PC-3 (cell line): ENCODE data around the gene OLFML2B. TPM values are rescaled to one million over a fixed set of nuclear protein-coding genes. Genes with fewer than 3 reads are reported as not detected.

Experiments
- ATAC-seq: fragments of 200-7000 bp; cut with Tn5 transposase; 2 replicates; pipeline ENCODE4 v1.9.1; 2020; ENCODE audit warnings: mild to moderate bottlenecking, moderate library complexity
- BruUV-seq: library from RNA; stranded (reverse); fragments of 400-500 nt; replicated peaks from 2 replicates; lab custom pipeline; 2021; lab: Mats Ljungman, UMichigan
- CTCF ChIA-PET: fragments of 300-600 bp; sonication (Branson Sonifier 250); formaldehyde crosslinking; loops from one replicate; lab custom pipeline; 2022; ENCODE audit warnings: antibody characterized with exemption; lab: Charles Lee
- POLR2A ChIA-PET: fragments of 300-600 bp; sonication (Branson Sonifier 250); formaldehyde crosslinking; loops from one replicate; lab custom pipeline; 2022; ENCODE audit warnings: antibody characterized with exemption; ENCODE audit not compliant: unreplicated experiment; lab: Charles Lee
- DNase-seq: peaks from one replicate; pipeline ENCODE4 v3.0.0-alpha.2; 2015
- H2AFZ ChIP-seq: fragments of 300-600 bp; sonication (generic); 2 replicates; pipeline ENCODE4 v1.6.0; 2016; ENCODE audit warnings: antibody characterized with exemption, low read length
- H3F3A ChIP-seq: fragments of 300-600 bp; sonication (generic); one replicate; pipeline ENCODE4 v1.6.0; 2017; ENCODE audit warnings: antibody characterized with exemption, low read length, control low read depth, mild to moderate bottlenecking; ENCODE audit not compliant: unreplicated experiment
- H3K27ac ChIP-seq: fragments of 300-600 bp; sonication (generic); 2 replicates; pipeline ENCODE4 v1.5.1; 2016; ENCODE audit warnings: mild to moderate bottlenecking, low read length
- H3K27me3 ChIP-seq: fragments of 300-600 bp; sonication (generic); 2 replicates; pipeline ENCODE4 v1.6.1; 2016; ENCODE audit warnings: low read length, mixed read lengths
- H3K36me3 ChIP-seq: fragments of 300-600 bp; sonication (generic); 2 replicates; pipeline ENCODE4 v1.6.1; 2016; ENCODE audit warnings: low read depth, mixed run types, low read length, mixed read lengths
- H3K4me1 ChIP-seq: fragments of 300-600 bp; sonication (generic); 2 replicates; pipeline ENCODE4 v1.5.1; 2016; ENCODE audit warnings: low read length; ENCODE audit not compliant: insufficient read depth
- H3K4me2 ChIP-seq: fragments of 300-600 bp; sonication (generic); 2 replicates; pipeline ENCODE4 v1.6.0; 2016; ENCODE audit warnings: low read length
- H3K4me3 ChIP-seq: fragments of 300-600 bp; sonication (generic); 2 replicates; pipeline ENCODE4 v1.5.1; 2016; ENCODE audit warnings: mild to moderate bottlenecking, low read length, mixed read lengths
- H3K79me2 ChIP-seq: fragments of 300-600 bp; sonication (generic); 2 replicates; pipeline ENCODE4 v1.6.1; 2017; ENCODE audit warnings: low read length, mixed read lengths
- H3K9ac ChIP-seq: fragments of 300-600 bp; sonication (generic); 2 replicates; pipeline ENCODE4 v1.6.0; 2016; ENCODE audit warnings: mild to moderate bottlenecking, low read length
- H3K9me2 ChIP-seq: fragments of 300-600 bp; sonication (generic); replicated peaks from 2 replicates; pipeline ENCODE4 v1.6.1; 2016; ENCODE audit warnings: mixed run types, low read length, mixed read lengths
- H3K9me3 ChIP-seq: fragments of 300-600 bp; sonication (generic); 2 replicates; pipeline ENCODE4 v1.6.1; 2016; ENCODE audit warnings: low read length, mixed read lengths
- H4K20me1 ChIP-seq: fragments of 300-600 bp; sonication (generic); 2 replicates; pipeline ENCODE4 v1.6.1; 2016; ENCODE audit warnings: low read length, mixed read lengths
- CTCF ChIP-seq: fragments of 300-600 bp; sonication (generic); conservative IDR thresholded peaks from 2 replicates; pipeline ENCODE4 v1.5.1; 2017; ENCODE audit warnings: antibody characterized with exemption, low read depth, mild to moderate bottlenecking, low read length
- EZH2 ChIP-seq: fragments of 300-600 bp; sonication (generic); IDR thresholded peaks from one replicate; pipeline ENCODE4 v1.6.1; 2017; ENCODE audit warnings: antibody characterized with exemption, mild to moderate bottlenecking, low read length; ENCODE audit not compliant: unreplicated experiment
- EZH2phosphoT487 ChIP-seq: fragments of 300-600 bp; sonication (generic); IDR thresholded peaks from 2 replicates; pipeline ENCODE4 v1.6.1; 2018; ENCODE audit warnings: mild to moderate bottlenecking, antibody characterized with exemption, low read length, borderline replicate concordance
- intact Hi-C: fragments of 100-400 bp; cut with micrococcal nuclease; formaldehyde crosslinking; loops from 2 replicates; pipeline ENCODE4 v1.9.0; 2023
- total RNA-seq: library from RNA; depleted of rRNA; stranded (reverse); fragments of >200 nt; gene quantifications from 2 replicates; pipeline ENCODE4 v1.2.3, GENCODE V29; 2014

The OLFML2B gene
- total RNA-seq, 1 experiment from 2014 or later, result 1.4 TPM

GRCh38 chr1:162023181-162023546 is 505 bp downstream of the OLFML2B start:
- H3K9ac ChIP-seq, result peak overlapping the region; percentile 36; the same call in 1 of the 2 replicates
- no peaks in the 10 kb centered on the region for H3F3A ChIP-seq
- ATAC-seq (no peak), DNase-seq (no peak)
- intact Hi-C loops, result loop anchor here (5.0 kb wide), 2 partner anchors 111 to 136 kb away; no protein-coding TSS in a partner anchor
- H4K20me1 ChIP-seq, result no peaks in the 10 kb centered on the region
- POLR2A ChIA-PET, result interaction anchor here (0.5 to 0.7 kb wide), 2 partner anchors 254 to 705 kb away, joined by 4 to 5 read pairs; no protein-coding TSS in a partner anchor
- H3K4me3 ChIP-seq, result peak overlapping the region; percentile 85
- peak overlapping the region; percentile 92 for H3K4me2 ChIP-seq
- no TSS peak for BruUV-seq
- H3K9me3 ChIP-seq, result no peaks in the 10 kb centered on the region
- no peaks in the 10 kb centered on the region for H3K9me2 ChIP-seq
- no peaks in the 10 kb centered on the region for H3K36me3 ChIP-seq
- H3K27me3 ChIP-seq, result no peaks in the 10 kb centered on the region
- peaks cover 36% of the 10 kb centered on the region for H3K4me1 ChIP-seq
- H3K79me2 ChIP-seq, result no peaks in the 10 kb centered on the region
- H2AFZ ChIP-seq, result peak overlapping the region; percentile 99
- no peak overlapping the region for H3K27ac ChIP-seq
- CTCF ChIA-PET, result interaction anchor here (1.6 kb wide), 1 partner anchor 230 kb away, joined by 15 read pairs; no protein-coding TSS in a partner anchor
- TF ChIP-seq EZH2 (no peak), CTCF (no peak), EZH2phosphoT487 (no peak)

DNA sequence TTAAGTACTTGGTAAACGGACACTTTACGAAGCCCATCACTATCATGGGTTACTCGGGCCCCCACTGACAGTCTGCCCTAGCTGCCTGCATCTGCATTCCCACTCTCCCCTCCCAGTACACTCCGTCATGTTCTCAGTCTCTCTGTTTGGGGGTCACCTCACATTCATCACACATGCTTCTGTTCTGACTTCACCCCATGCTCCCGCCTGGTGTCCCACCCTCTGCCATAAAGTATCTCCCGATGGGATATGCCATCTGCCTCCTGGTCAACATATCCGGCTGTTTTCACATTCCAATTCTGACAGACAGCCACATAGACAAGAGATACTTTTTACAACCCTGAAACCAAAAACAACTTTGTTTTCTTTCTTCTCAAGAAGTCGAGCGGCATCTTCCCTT is 1.0 kb downstream of the OLFML2B start:
- Histone ChIP-seq H4K20me1 (no peaks in the 10 kb centered on the region), H3K27me3 (no peaks in the 10 kb centered on the region), H3F3A (no peaks in the 10 kb centered on the region), H3K4me2 (no peak overlapping the region), H2AFZ (no peak overlapping the region), H3K27ac (no peak overlapping the region), H3K79me2 (no peaks in the 10 kb centered on the region), H3K9me2 (no peaks in the 10 kb centered on the region), H3K4me3 (no peak overlapping the region), H3K9ac (no peak overlapping the region), H3K9me3 (no peaks in the 10 kb centered on the region), H3K36me3 (no peaks in the 10 kb centered on the region), H3K4me1 (peaks cover 36% of the 10 kb centered on the region)
- DNase-seq (no peak), ATAC-seq (no peak)
- CTCF ChIA-PET, result no interaction called here
- TF ChIP-seq EZH2 (no peak), EZH2phosphoT487 (no peak), CTCF (no peak)
- intact Hi-C loops, result loop anchor here (5.0 kb wide), 2 partner anchors 110 to 135 kb away; no protein-coding TSS in a partner anchor
- BruUV-seq, result no TSS peak
- POLR2A ChIA-PET, result interaction anchor here (0.7 kb wide), 1 partner anchor 704 kb away, joined by 5 read pairs; no protein-coding TSS in a partner anchor

DNA sequence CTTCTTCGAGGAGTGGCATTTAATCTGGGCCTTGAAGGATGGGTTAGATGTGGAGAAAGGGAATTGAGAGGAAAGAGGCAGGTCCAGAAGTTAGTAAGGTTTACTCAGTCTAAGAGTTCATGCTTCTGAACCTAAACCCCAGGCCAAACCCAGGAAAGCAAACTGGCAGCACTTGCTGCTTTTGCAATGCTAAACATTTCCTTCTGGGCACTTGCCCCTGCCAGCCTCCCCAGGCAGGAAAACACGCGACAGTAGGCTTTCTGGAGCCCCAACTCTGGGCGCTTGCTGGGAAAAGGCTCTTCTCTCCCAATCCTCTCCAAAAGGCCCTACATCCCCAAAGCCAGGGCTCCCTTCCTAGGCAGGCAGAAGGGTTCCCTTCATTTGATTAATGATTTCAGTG is 2.5 kb downstream of the OLFML2B start:
- intact Hi-C loops, result loop anchor here (5.0 kb wide), 2 partner anchors 109 to 134 kb away; no protein-coding TSS in a partner anchor
- no peak for ATAC-seq
- no peaks in the 10 kb centered on the region for H4K20me1 ChIP-seq
- H3K9me2 ChIP-seq, result no peaks in the 10 kb centered on the region
- DNase-seq, result no peak
- H3K9me3 ChIP-seq, result no peaks in the 10 kb centered on the region
- POLR2A ChIA-PET, result interaction anchor here (0.7 kb wide), 1 partner anchor 228 kb away, joined by 3 read pairs; no protein-coding TSS in a partner anchor
- no peaks in the 10 kb centered on the region for H3K36me3 ChIP-seq
- no TSS peak for BruUV-seq
- H3K9ac ChIP-seq, result no peak overlapping the region
- H3K27me3 ChIP-seq, result no peaks in the 10 kb centered on the region
- no peak for TF ChIP-seq EZH2
- no peak for TF ChIP-seq CTCF
- TF ChIP-seq EZH2phosphoT487, result no peak
- no peaks in the 10 kb centered on the region for H3K79me2 ChIP-seq
- no peak overlapping the region for H2AFZ ChIP-seq
- H3K4me3 ChIP-seq, result no peak overlapping the region
- no peak overlapping the region for H3K4me2 ChIP-seq
- CTCF ChIA-PET, result interaction anchor here (0.5 to 1.0 kb wide), 3 partner anchors 13 to 229 kb away, joined by 3 to 4 read pairs (median 4); no protein-coding TSS in a partner anchor
- H3K4me1 ChIP-seq, result peaks cover 36% of the 10 kb centered on the region
- no peak overlapping the region for H3K27ac ChIP-seq
- no peaks in the 10 kb centered on the region for H3F3A ChIP-seq
